Left ventricle myocardium inferior (tissue), 1 donor: Measurements from ENCODE around the gene SPRR1A. TPM values are rescaled to one million over a fixed set of nuclear protein-coding genes. Genes with fewer than 3 reads are reported as not detected.

Experiments
- DNase-seq: peaks from one replicate; pipeline ENCODE4 v3.0.0-alpha.2; 2020
- H3K27ac ChIP-seq: fragments of 200-600 bp; replicated peaks from 2 replicates; pipeline ENCODE4 v1.8.0; 2021
- H3K27me3 ChIP-seq: fragments of 200-600 bp; 2 replicates; pipeline ENCODE4 v1.8.0; 2021; ENCODE audit warnings: low read depth
- H3K36me3 ChIP-seq: fragments of 200-600 bp; 2 replicates; pipeline ENCODE4 v1.8.0; 2021
- H3K4me1 ChIP-seq: fragments of 200-600 bp; 2 replicates; pipeline ENCODE4 v1.8.0; 2021
- H3K4me3 ChIP-seq: fragments of 200-600 bp; 2 replicates; pipeline ENCODE4 v1.8.0; 2021; ENCODE audit warnings: mild to moderate bottlenecking, moderate library complexity
- H3K9me3 ChIP-seq: fragments of 200-600 bp; replicated peaks from 2 replicates; pipeline ENCODE4 v1.8.0; 2021
- intact Hi-C: fragments of 100-400 bp; cut with micrococcal nuclease; formaldehyde crosslinking; loops from one replicate; pipeline ENCODE4 v1.11.0; 2022
- total RNA-seq: library from RNA; stranded (reverse); fragmentation: NEBNext Ultra II Directional; extraction: Animal tissue kit (Norgen Biotek cat#: 25700); gene quantifications from one replicate; pipeline ENCODE4 v1.2.1, GENCODE V29; 2021
- TF ChIP-seq, protein P1 (sequence below): fragments of 200-600 bp; IDR thresholded peaks from 2 replicates; pipeline ENCODE4 v1.8.0; 2021; ENCODE audit warnings: antibody characterized with exemption, mild to moderate bottlenecking, borderline replicate concordance
- donor health status: DM: no; HTN: yes; CAD: no; lungs with severe emphysema.

Gene SPRR1A
- total RNA-seq, 1 donor from 2014 or later = not detected

DNA sequence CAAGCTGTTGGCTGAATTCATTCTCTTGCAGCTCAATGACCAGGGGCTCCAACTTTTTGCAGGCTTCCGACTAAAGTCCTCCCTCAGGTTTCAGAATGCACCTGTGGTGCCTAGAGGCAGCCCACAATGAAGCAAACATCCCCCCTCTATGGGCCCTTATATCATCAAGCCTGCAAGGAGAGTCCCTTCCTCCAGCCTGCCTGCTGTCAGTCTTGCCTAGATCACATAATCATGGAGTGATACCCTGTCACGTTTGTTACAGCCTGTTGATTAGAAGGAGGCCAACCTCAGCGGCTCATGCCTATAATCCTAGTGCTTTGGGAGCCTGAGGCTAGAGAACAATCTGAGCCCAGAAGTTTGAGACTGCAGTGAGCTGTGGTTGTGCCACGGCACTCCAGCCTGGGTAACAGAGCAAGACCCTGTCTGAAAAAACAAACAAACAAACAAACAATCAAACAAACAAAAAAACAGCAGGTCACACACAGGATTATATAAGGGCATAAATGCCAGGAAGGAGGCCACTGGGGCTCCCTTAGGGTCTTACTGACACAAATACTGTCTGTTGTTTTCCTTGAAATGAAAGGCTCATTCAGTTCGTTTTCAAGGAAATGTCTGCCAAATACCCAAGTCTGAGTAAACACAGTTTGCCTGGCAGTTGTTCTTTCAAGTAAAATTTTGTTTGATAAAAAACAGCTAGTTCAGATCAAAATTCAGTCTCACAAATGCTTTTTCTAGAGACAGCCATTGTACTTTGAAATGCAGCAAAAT, 12.9 kb downstream of the SPRR1A start:
- TF ChIP-seq, protein P1, sequence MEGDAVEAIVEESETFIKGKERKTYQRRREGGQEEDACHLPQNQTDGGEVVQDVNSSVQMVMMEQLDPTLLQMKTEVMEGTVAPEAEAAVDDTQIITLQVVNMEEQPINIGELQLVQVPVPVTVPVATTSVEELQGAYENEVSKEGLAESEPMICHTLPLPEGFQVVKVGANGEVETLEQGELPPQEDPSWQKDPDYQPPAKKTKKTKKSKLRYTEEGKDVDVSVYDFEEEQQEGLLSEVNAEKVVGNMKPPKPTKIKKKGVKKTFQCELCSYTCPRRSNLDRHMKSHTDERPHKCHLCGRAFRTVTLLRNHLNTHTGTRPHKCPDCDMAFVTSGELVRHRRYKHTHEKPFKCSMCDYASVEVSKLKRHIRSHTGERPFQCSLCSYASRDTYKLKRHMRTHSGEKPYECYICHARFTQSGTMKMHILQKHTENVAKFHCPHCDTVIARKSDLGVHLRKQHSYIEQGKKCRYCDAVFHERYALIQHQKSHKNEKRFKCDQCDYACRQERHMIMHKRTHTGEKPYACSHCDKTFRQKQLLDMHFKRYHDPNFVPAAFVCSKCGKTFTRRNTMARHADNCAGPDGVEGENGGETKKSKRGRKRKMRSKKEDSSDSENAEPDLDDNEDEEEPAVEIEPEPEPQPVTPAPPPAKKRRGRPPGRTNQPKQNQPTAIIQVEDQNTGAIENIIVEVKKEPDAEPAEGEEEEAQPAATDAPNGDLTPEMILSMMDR = no peak

DNA sequence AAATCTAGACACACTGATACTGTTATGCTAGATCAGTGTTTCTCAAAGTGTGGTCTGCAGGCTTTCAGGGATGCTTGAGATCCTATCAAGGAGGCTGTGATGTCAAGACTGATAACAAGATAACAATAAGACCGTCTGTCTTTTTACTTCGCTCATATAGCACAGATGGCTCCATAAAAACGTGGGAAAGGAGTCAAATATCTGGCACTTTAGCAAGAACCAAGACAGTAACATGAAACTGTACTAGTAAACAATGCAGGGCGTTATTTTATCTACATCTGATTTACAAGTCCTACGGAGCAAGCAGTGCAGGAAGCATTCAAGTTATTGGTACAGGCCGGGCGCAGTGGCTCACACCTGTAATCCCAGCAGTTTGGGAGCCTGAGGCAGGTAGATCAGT, 14.0 kb downstream of the SPRR1A start:
- Histone ChIP-seq H3K27ac (no peak overlapping the region), H3K9me3 (peaks cover 26% of the 10 kb centered on the region), H3K27me3 (peaks cover 4% of the 10 kb centered on the region), H3K36me3 (no peaks in the 10 kb centered on the region), H3K4me1 (no peaks in the 10 kb centered on the region), H3K4me3 (no peak overlapping the region)
- intact Hi-C loops = no loop called here
- no peak for DNase-seq
- TF ChIP-seq, protein P1 = no peak

More for the DNA sequence above, 12.9 kb downstream of the SPRR1A start:
- Histone ChIP-seq H3K27me3 (peaks cover 4% of the 10 kb centered on the region), H3K4me3 (no peak overlapping the region), H3K36me3 (no peaks in the 10 kb centered on the region), H3K4me1 (no peaks in the 10 kb centered on the region), H3K27ac (no peak overlapping the region), H3K9me3 (peaks cover 26% of the 10 kb centered on the region)
- intact Hi-C loops = no loop called here
- DNase-seq = no peak

DNA sequence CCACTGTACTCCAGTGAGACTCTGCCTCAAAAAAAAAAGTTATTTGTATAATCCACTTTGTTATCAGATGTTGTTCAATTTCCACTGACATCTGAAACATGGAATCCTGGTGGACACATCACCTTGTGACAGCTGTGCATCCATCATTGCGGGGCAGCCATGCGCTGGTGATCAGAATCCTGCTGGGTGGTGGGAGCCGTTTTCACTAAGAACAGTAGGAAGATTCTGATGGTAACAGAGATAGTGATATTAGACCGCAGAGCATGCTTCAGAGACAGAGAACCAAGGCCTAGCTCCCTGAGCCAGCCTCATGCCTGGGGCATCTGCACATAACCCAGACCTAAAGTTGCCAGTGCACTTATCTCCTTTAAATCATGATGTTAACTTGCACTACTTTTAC, 14.6 kb downstream of the SPRR1A start:
- no peak for DNase-seq
- peaks cover 26% of the 10 kb centered on the region for H3K9me3 ChIP-seq
- intact Hi-C loops = no loop called here

DNA sequence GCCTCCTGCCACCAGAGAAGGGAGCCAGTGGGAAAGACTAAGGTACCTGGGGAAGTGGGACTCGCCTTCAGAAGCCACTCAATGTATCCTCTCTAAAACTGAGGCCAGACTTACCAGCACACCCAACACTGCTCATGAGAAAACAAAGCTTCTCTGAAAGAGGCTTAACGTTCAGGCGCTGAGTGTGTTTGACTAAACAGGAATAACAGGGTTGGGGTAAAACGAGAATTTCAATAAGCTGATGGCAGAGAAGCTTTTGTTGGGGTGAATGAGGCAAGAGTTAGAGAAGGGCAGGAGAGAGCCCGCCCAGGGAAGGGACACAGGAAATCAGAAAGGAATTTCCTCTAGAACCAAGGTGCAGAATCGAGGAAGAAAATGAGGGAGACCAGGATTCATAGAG, 15.9 kb downstream of the SPRR1A start:
- no peak overlapping the region for H3K4me3 ChIP-seq
- intact Hi-C loops = no loop called here
- H3K9me3 ChIP-seq = peaks cover 13% of the 10 kb centered on the region
- DNase-seq = no peak
- H3K4me1 ChIP-seq = no peaks in the 10 kb centered on the region
- TF ChIP-seq, protein P1 = no peak
- no peaks in the 10 kb centered on the region for H3K36me3 ChIP-seq
- peaks cover 4% of the 10 kb centered on the region for H3K27me3 ChIP-seq
- H3K27ac ChIP-seq = no peak overlapping the region

More for the DNA sequence above, 14.6 kb downstream of the SPRR1A start:
- TF ChIP-seq, protein P1 = no peak
- Histone ChIP-seq H3K4me1 (no peaks in the 10 kb centered on the region), H3K27me3 (peaks cover 4% of the 10 kb centered on the region), H3K36me3 (no peaks in the 10 kb centered on the region), H3K4me3 (no peak overlapping the region), H3K27ac (no peak overlapping the region)

DNA sequence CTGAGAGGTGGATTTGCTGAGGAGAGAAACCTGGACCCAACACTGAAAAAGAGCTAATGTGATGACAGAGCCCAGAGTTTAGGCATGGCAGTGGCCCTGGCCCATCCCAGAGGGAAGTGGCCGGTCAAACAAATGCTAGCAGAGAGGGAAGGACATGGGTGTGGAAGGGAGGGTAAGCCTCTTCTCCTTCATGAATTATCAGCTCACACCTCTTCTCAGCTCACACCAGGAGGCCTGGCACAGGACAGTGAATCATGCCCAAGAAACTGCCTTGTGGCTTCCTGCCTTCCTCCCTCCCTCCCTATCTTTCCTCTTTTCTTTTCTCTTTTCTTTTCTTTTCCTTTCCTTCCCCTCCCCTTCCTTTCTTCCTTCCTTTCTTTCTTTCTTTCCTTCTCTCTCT, 16.4 kb downstream of the SPRR1A start:
- Histone ChIP-seq H3K9me3 (peaks cover 8% of the 10 kb centered on the region), H3K36me3 (no peaks in the 10 kb centered on the region), H3K27ac (no peak overlapping the region), H3K4me3 (no peak overlapping the region), H3K27me3 (peaks cover 4% of the 10 kb centered on the region), H3K4me1 (no peaks in the 10 kb centered on the region)
- no peak for DNase-seq
- TF ChIP-seq, protein P1 = no peak
- intact Hi-C loops = no loop called here
